SK-N-SH (cell line): ENCODE measurements around the gene CCM2. TPM values are rescaled to one million over a fixed set of nuclear protein-coding genes. Genes with fewer than 3 reads are reported as not detected.

Source experiments
- CTCF ChIA-PET: fragments of 300-600, 350-600 bp; formaldehyde crosslinking; extraction: SDS; loops from one replicate; lab custom pipeline; 2021; lab: Yijun Ruan, JAX
- POLR2A ChIA-PET: fragments of 350-600 bp; sonication (Branson Sonifier 250); formaldehyde crosslinking; extraction: SDS; loops from one replicate; lab custom pipeline; 2020; ENCODE audit warnings: antibody characterized with exemption, inconsistent platforms; lab: Yijun Ruan, JAX
- DNase-seq: peaks from one replicate; pipeline ENCODE4 v3.0.0; 2012
- H2AFZ ChIP-seq: fragments of 200-600 bp; sonication (generic); 2 replicates; pipeline ENCODE4 v1.8.1; 2016; ENCODE audit warnings: antibody characterized with exemption, mild to moderate bottlenecking, low read depth
- H3F3A ChIP-seq: fragments of 200-600 bp; sonication (generic); replicated peaks from 2 replicates; pipeline ENCODE3; 2016; ENCODE audit warnings: antibody characterized with exemption, mild to moderate bottlenecking; ENCODE audit not compliant: insufficient read depth
- H3K27ac ChIP-seq, 2 experiments: fragments of 200-500 bp in 1 of 2; fragments of 200-600 bp in 1 of 2; sonication (Bioruptor generic) in 1 of 2; sonication (generic), shearing (Covaris generic) in 1 of 2; 2 replicates each; pipeline versions ENCODE4 v1.5.1 to v1.6.1; 2014 to 2016; ENCODE audit warnings: low read depth in 2 of 2, inconsistent platforms in 1 of 2, low read length in 1 of 2, mild to moderate bottlenecking in 1 of 2, mixed read lengths in 1 of 2
- H3K27me3 ChIP-seq: fragments of 200-600 bp; sonication (generic), shearing (Covaris generic); 2 replicates; pipeline ENCODE4 v1.6.1; 2016; ENCODE audit warnings: mixed run types; ENCODE audit not compliant: insufficient read depth
- H3K36me3 ChIP-seq, 2 experiments: fragments of 200-500 bp in 1 of 2; fragments of 200-600 bp in 1 of 2; sonication (Bioruptor generic) in 1 of 2; sonication (generic) in 1 of 2; replicated peaks in 1 of 2; 2 replicates each; pipeline versions ENCODE3 to v1.5.1; 2014 to 2016; ENCODE audit warnings: low read length in 1 of 2, mild to moderate bottlenecking in 1 of 2; ENCODE audit not compliant: insufficient read depth in 2 of 2, control insufficient read depth in 1 of 2
- H3K4me1 ChIP-seq, 2 experiments: fragments of 200-500 bp in 1 of 2; fragments of 200-600 bp in 1 of 2; sonication (Bioruptor generic) in 1 of 2; sonication (generic), shearing (Covaris generic) in 1 of 2; 2 replicates each; pipeline versions ENCODE4 v1.5.1 to v1.6.1; 2014 to 2016; ENCODE audit warnings: low read depth in 1 of 2, low read length in 1 of 2, mixed run types in 1 of 2; ENCODE audit not compliant: insufficient read depth in 2 of 2, control insufficient read depth in 1 of 2
- H3K4me2 ChIP-seq: fragments of 200-600 bp; sonication (generic), shearing (Covaris generic); 2 replicates; pipeline ENCODE4 v1.6.1; 2017; ENCODE audit warnings: mixed run types
- H3K4me3 ChIP-seq, 2 experiments: fragments of 200-500 bp in 1 of 2; fragments of 200-600 bp in 1 of 2; sonication (Bioruptor generic) in 1 of 2; sonication (generic), shearing (Covaris generic) in 1 of 2; 2 replicates each; pipeline versions ENCODE4 v1.5.1 to v1.8.1; 2014 to 2016; ENCODE audit warnings: low read depth in 2 of 2, inconsistent platforms in 1 of 2, low read length in 1 of 2, mild to moderate bottlenecking in 1 of 2, mixed read lengths in 1 of 2, moderate library complexity in 1 of 2
- H3K79me2 ChIP-seq: fragments of 200-600 bp; sonication (generic); 2 replicates; pipeline ENCODE4 v1.8.1; 2017; ENCODE audit warnings: mild to moderate bottlenecking; ENCODE audit not compliant: insufficient read depth
- H3K9ac ChIP-seq: fragments of 200-600 bp; sonication (generic); 2 replicates; pipeline ENCODE4 v1.6.1; 2017; ENCODE audit warnings: mixed run types
- H3K9me2 ChIP-seq: fragments of 200-600 bp; sonication (generic); 2 replicates; pipeline ENCODE4 v1.6.1; 2017; ENCODE audit warnings: mixed run types
- H3K9me3 ChIP-seq: fragments of 200-600 bp; sonication (generic); 2 replicates; pipeline ENCODE4 v1.6.1; 2017; ENCODE audit warnings: mixed run types, mild to moderate bottlenecking, moderate library complexity
- H4K20me1 ChIP-seq: fragments of 200-600 bp; sonication (generic); 2 replicates; pipeline ENCODE4 v1.6.1; 2017; ENCODE audit warnings: mild to moderate bottlenecking, mixed run types; ENCODE audit not compliant: insufficient read depth
- ELF1 ChIP-seq: IDR thresholded peaks from 2 replicates; pipeline ENCODE4 v1.4.0; 2012
- EP300 ChIP-seq, 2 experiments: IDR thresholded peaks; 2 replicates each; pipeline versions ENCODE4 v1.4.0 to v1.6.1; 2012; ENCODE audit warnings: borderline replicate concordance in 1 of 2, low read depth in 1 of 2, low read length in 1 of 2
- FOXJ3 ChIP-seq: sonication (generic); formaldehyde crosslinking; IDR thresholded peaks from 2 replicates; pipeline ENCODE4 v1.5.1; 2020; ENCODE audit warnings: mild to moderate bottlenecking, missing genetic modification reagents
- GABPA ChIP-seq: IDR thresholded peaks from 2 replicates; pipeline ENCODE4 v1.4.0; 2012; ENCODE audit warnings: low read depth, mild to moderate bottlenecking
- GATA2 ChIP-seq: sonication (generic); formaldehyde crosslinking; IDR thresholded peaks from 2 replicates; pipeline ENCODE4 v1.5.0; 2020; ENCODE audit warnings: mild to moderate bottlenecking, missing genetic modification reagents
- NFIC ChIP-seq: IDR thresholded peaks from 2 replicates; pipeline ENCODE4 v1.4.0; 2012; ENCODE audit warnings: borderline replicate concordance
- NRF1 ChIP-seq: IDR thresholded peaks from 2 replicates; pipeline ENCODE4 v1.6.1; 2012; ENCODE audit warnings: low read depth, mild to moderate bottlenecking, low read length
- RAD21 ChIP-seq: IDR thresholded peaks from 2 replicates; pipeline ENCODE4 v1.6.1; 2012; ENCODE audit warnings: mild to moderate bottlenecking, low read length
- RCOR1 ChIP-seq: fragments of 150-350 bp; IDR thresholded peaks from 2 replicates; pipeline ENCODE4 v1.6.1; 2017; ENCODE audit warnings: antibody characterized with exemption, low read length
- RXRA ChIP-seq: IDR thresholded peaks from 2 replicates; pipeline ENCODE4 v1.4.0; 2012; ENCODE audit warnings: low read depth, mild to moderate bottlenecking, borderline replicate concordance
- SMC3 ChIP-seq: IDR thresholded peaks from 2 replicates; pipeline ENCODE4 v1.6.1; 2012; ENCODE audit warnings: low read depth, low read length, improper control_type of control experiment
- TAF1 ChIP-seq: IDR thresholded peaks from 2 replicates; pipeline ENCODE4 v1.6.1; 2012; ENCODE audit warnings: low read depth, mild to moderate bottlenecking, low read length, moderate library complexity, borderline replicate concordance
- TCF12 ChIP-seq: IDR thresholded peaks from 2 replicates; pipeline ENCODE4 v1.4.0; 2012
- TEAD4 ChIP-seq: IDR thresholded peaks from 2 replicates; pipeline ENCODE4 v1.4.0; 2012; ENCODE audit warnings: mild to moderate bottlenecking, borderline replicate concordance; ENCODE audit not compliant: insufficient read depth
- YY1 ChIP-seq: IDR thresholded peaks from 2 replicates; pipeline ENCODE4 v1.4.0; 2012; ENCODE audit warnings: low read depth, mild to moderate bottlenecking
- whole genome bisulfite sequencing: methylation state at CpG from one replicate; pipeline ENCODE4 v1.1.6; 2017; ENCODE audit warnings: low lambda C conversion rate; 5-methylcytosine and 5-hydroxymethylcytosine counted together
- polyA plus RNA-seq, 3 experiments: library from polyadenylated mRNA; depleted of rRNA; stranded (reverse); fragments of >200 nt; gene quantifications; 2 replicates each; pipeline ENCODE4 v1.2.3, GENCODE V29; 2012
- TF ChIP-seq, protein P1 (sequence below): IDR thresholded peaks from 2 replicates; pipeline ENCODE4 v1.4.0; 2012; ENCODE audit warnings: low read depth
- TF ChIP-seq, protein P2 (sequence below): IDR thresholded peaks from 2 replicates; pipeline ENCODE4 v1.4.0; 2012; ENCODE audit warnings: low read depth, borderline replicate concordance
- TF ChIP-seq, protein P3 (sequence below): IDR thresholded peaks from 2 replicates; pipeline ENCODE4 v1.6.1; 2012; ENCODE audit warnings: mild to moderate bottlenecking, low read depth, low read length, moderate library complexity

CCM2 gene
- polyA plus RNA-seq, 1 of the 3 experiments (the other 2 are of a cell fraction) = 83.2 TPM

DNA sequence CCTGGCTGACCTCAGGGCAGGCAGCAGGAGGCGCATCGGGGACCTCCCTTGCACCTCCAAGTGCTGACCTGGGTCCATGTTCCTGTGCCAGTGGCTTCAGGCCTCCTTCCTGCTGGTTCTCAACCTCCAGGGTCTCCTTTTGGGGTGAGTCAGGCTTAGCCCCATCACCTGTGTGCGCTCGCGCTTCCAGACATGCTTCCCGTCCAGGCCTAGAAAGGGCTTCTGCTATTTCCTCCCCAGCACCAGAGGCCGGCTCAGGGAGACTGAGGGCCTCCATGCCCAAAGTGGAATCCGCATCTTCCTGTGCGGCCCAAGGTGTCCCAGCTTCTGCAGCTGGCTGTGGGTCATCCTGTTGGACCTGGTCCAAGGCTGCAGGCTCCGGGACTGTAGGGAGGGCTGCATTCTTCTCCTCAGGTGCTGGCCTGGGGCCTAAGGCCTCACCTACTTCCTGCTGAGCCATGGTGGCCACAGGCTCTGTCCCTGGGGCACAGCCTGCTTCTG lies 82.9 kb downstream of the CCM2 start:
- Histone ChIP-seq H3K27ac (no peak overlapping the region; a peak in 1 of 4 replicates), H3K4me2 (no peak overlapping the region), H3K9me3 (no peaks in the 10 kb centered on the region), H3F3A (peaks cover 3% of the 10 kb centered on the region), H2AFZ (no peak overlapping the region), H3K36me3 (peaks cover 7 to 37% of the 10 kb centered on the region in 2 experiments), H3K4me1 (peaks cover 0 to 25% of the 10 kb centered on the region in 2 experiments; a peak in 1 of 4 replicates), H3K4me3 (no peak overlapping the region), H3K9me2 (no peaks in the 10 kb centered on the region), H3K27me3 (no peaks in the 10 kb centered on the region), H4K20me1 (no peaks in the 10 kb centered on the region; the same call in 1 of the 2 replicates), H3K9ac (no peak overlapping the region), H3K79me2 (peaks cover 13% of the 10 kb centered on the region; the same call in 1 of the 2 replicates)
- WGBS = 98% methylated on average over 5 of the region's 10 CpGs
- peak; percentile 24 for DNase-seq
- CTCF ChIA-PET = no interaction called here
- TF ChIP-seq TCF12 (no peak), NFIC (no peak), GATA2 (CRISPR knock-in tag) (no peak), TEAD4 (no peak), FOXJ3 (CRISPR knock-in tag) (no peak), RXRA (no peak), GABPA (no peak), YY1 (no peak), SMC3 (no peak), RCOR1 (no peak), ELF1 (no peak), NRF1 (no peak), TAF1 (no peak), RAD21 (no peak), EP300 (IDR thresholded peaks at IDR 0.05; ENCODE audit: borderline replicate concordance in 1 of 2, low read depth in 1 of 2, low read length in 1 of 2) (no peak)
- TF ChIP-seq, protein P1, sequence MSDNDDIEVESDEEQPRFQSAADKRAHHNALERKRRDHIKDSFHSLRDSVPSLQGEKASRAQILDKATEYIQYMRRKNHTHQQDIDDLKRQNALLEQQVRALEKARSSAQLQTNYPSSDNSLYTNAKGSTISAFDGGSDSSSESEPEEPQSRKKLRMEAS = no peak
- TF ChIP-seq, protein P2, sequence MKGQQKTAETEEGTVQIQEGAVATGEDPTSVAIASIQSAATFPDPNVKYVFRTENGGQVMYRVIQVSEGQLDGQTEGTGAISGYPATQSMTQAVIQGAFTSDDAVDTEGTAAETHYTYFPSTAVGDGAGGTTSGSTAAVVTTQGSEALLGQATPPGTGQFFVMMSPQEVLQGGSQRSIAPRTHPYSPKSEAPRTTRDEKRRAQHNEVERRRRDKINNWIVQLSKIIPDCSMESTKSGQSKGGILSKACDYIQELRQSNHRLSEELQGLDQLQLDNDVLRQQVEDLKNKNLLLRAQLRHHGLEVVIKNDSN = no peak
- TF ChIP-seq, protein P3, sequence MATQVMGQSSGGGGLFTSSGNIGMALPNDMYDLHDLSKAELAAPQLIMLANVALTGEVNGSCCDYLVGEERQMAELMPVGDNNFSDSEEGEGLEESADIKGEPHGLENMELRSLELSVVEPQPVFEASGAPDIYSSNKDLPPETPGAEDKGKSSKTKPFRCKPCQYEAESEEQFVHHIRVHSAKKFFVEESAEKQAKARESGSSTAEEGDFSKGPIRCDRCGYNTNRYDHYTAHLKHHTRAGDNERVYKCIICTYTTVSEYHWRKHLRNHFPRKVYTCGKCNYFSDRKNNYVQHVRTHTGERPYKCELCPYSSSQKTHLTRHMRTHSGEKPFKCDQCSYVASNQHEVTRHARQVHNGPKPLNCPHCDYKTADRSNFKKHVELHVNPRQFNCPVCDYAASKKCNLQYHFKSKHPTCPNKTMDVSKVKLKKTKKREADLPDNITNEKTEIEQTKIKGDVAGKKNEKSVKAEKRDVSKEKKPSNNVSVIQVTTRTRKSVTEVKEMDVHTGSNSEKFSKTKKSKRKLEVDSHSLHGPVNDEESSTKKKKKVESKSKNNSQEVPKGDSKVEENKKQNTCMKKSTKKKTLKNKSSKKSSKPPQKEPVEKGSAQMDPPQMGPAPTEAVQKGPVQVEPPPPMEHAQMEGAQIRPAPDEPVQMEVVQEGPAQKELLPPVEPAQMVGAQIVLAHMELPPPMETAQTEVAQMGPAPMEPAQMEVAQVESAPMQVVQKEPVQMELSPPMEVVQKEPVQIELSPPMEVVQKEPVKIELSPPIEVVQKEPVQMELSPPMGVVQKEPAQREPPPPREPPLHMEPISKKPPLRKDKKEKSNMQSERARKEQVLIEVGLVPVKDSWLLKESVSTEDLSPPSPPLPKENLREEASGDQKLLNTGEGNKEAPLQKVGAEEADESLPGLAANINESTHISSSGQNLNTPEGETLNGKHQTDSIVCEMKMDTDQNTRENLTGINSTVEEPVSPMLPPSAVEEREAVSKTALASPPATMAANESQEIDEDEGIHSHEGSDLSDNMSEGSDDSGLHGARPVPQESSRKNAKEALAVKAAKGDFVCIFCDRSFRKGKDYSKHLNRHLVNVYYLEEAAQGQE = no peak
- POLR2A ChIA-PET = no interaction called here
